ENCODE measurements around the gene SCAF4. TPM values are rescaled to one million over a fixed set of nuclear protein-coding genes. Genes with fewer than 3 reads are reported as not detected.

Gene SCAF4
- total and polyA plus RNA-seq, 9 of the 15 experiments (the other 6 are each of a cell fraction or from before 2014, with no cell fraction given), result 2.3 to 55.7 (median 17.2) TPM

GRCh38 chr21:31772674-31773555 lies 41.0 kb upstream of the SCAF4 start:
- ATAC-seq, result no peak
- WGBS (ENCODE audit: insufficient coverage, low coverage, missing lambda C conversion rate), result 17% methylated on average over 5 of the region's 5 CpGs
- Histone ChIP-seq H2AFZ (ENCODE audit: low read depth, low read length) (no peak overlapping the region), H3K4me3 (no peak overlapping the region), H3K9ac (ENCODE audit: insufficient read depth in 1 of 2, low read depth in 2 of 2, low read length in 2 of 2) (no peak overlapping the region), H3K9me3 (replicated peaks; ENCODE audit: control insufficient read depth, insufficient read depth, low read depth, low read length) (no peaks in the 10 kb centered on the region), H3K27me3 (ENCODE audit: control insufficient read depth in 2 of 2, insufficient read depth in 2 of 2, low read length in 2 of 2) (peaks cover 0 to 4% of the 10 kb centered on the region in 2 experiments; a peak in 1 of 5 replicates), H3K4me2 (ENCODE audit: insufficient read depth, low read length) (no peak overlapping the region), H3K79me2 (ENCODE audit: control insufficient read depth, insufficient read depth, low read length) (no peaks in the 10 kb centered on the region), H3K36me3 (ENCODE audit: control insufficient read depth, insufficient read depth, low read length) (no peaks in the 10 kb centered on the region), H3K4me1 (replicated peaks in 1 of 2; ENCODE audit: control insufficient read depth in 2 of 2, insufficient read depth in 2 of 2, low read length in 2 of 2) (no peaks in the 10 kb centered on the region), H3K9me1 (ENCODE audit: control insufficient read depth, insufficient read depth, low read length) (no peaks in the 10 kb centered on the region), H3K27ac (ENCODE audit: extremely low read depth, low read depth, low read length) (no peak overlapping the region), H4K20me1 (replicated peaks; ENCODE audit: control insufficient read depth, insufficient read depth, low read length) (no peaks in the 10 kb centered on the region)
- no peak for DNase-seq (ENCODE audit: extremely low read depth in 1 of 4, low spot score in 3 of 4)
- ChIA-PET CTCF (ENCODE audit: low intra/inter-chr PET ratio) (no interaction called here), POLR2A (interaction anchor here (1.1 kb wide), 1 partner anchor 10 kb away, joined by 3 read pairs; no protein-coding TSS in a partner anchor)
- intact Hi-C loops (cut with micrococcal nuclease), result no loop called here
- in situ Hi-C loops (cut with MboI), result no loop called here
- no TSS peak for BruUV-seq (replicated peaks)
- TF ChIP-seq, protein P1, sequence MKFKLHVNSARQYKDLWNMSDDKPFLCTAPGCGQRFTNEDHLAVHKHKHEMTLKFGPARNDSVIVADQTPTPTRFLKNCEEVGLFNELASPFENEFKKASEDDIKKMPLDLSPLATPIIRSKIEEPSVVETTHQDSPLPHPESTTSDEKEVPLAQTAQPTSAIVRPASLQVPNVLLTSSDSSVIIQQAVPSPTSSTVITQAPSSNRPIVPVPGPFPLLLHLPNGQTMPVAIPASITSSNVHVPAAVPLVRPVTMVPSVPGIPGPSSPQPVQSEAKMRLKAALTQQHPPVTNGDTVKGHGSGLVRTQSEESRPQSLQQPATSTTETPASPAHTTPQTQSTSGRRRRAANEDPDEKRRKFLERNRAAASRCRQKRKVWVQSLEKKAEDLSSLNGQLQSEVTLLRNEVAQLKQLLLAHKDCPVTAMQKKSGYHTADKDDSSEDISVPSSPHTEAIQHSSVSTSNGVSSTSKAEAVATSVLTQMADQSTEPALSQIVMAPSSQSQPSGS (CRISPR knock-in tag; IDR thresholded peaks at IDR 0.05), result no peak
- no peak for TF ChIP-seq MAFF (IDR thresholded peaks at IDR 0.05; ENCODE audit: low read length)
- TF ChIP-seq ZNF217 (CRISPR knock-in tag; IDR thresholded peaks at IDR 0.05), result no peak
- TF ChIP-seq TARDBP (IDR thresholded peaks at IDR 0.05), result no peak
- TF ChIP-seq MTA3 (IDR thresholded peaks at IDR 0.05; ENCODE audit: borderline replicate concordance), result no peak
- no peak for TF ChIP-seq MCM3 (IDR thresholded peaks at IDR 0.05)
- no peak for TF ChIP-seq ZBTB33 (CRISPR knock-in tag; IDR thresholded peaks at IDR 0.05)
- TF ChIP-seq, protein P2, sequence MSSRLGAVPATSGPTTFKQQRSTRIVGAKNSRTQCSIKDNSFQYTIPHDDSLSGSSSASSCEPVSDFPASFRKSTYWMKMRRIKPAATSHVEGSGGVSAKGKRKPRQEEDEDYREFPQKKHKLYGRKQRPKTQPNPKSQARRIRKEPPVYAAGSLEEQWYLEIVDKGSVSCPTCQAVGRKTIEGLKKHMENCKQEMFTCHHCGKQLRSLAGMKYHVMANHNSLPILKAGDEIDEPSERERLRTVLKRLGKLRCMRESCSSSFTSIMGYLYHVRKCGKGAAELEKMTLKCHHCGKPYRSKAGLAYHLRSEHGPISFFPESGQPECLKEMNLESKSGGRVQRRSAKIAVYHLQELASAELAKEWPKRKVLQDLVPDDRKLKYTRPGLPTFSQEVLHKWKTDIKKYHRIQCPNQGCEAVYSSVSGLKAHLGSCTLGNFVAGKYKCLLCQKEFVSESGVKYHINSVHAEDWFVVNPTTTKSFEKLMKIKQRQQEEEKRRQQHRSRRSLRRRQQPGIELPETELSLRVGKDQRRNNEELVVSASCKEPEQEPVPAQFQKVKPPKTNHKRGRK (tag; IDR thresholded peaks at IDR 0.05), result no peak
- TF ChIP-seq ZNF655 (CRISPR knock-in tag; IDR thresholded peaks at IDR 0.05), result no peak
- no peak for TF ChIP-seq ZNF696 (CRISPR knock-in tag; conservative IDR thresholded peaks at IDR 0.05)
- TF ChIP-seq, protein P3, sequence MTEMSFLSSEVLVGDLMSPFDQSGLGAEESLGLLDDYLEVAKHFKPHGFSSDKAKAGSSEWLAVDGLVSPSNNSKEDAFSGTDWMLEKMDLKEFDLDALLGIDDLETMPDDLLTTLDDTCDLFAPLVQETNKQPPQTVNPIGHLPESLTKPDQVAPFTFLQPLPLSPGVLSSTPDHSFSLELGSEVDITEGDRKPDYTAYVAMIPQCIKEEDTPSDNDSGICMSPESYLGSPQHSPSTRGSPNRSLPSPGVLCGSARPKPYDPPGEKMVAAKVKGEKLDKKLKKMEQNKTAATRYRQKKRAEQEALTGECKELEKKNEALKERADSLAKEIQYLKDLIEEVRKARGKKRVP (CRISPR knock-in tag; IDR thresholded peaks at IDR 0.05), result no peak
- no peak for FAIRE-seq

Data from K562 (cell line).